Spleen (tissue), 11 donors: Measurements from ENCODE around the gene GABRG3. TPM values are rescaled to one million over a fixed set of nuclear protein-coding genes. Genes with fewer than 3 reads are reported as not detected.

Source experiments
- DNase-seq: peaks from one replicate; pipeline ENCODE4 v3.0.0-alpha.2; 2020
- H3K27ac ChIP-seq, 8 donors: fragments of 200-600 bp; sonication (generic) in 7 of 8; 1 replicate in 4 of 8; 2 replicates in 4 of 8; pipeline versions ENCODE4 v1.5.0 to v1.8.0; 2016 to 2021; ENCODE audit warnings: inconsistent platforms in 4 of 8, mild to moderate bottlenecking in 4 of 8, moderate library complexity in 1 of 8
- H3K27me3 ChIP-seq, 7 donors: fragments of 200-600 bp; sonication (generic) in 6 of 7; replicated peaks in 1 of 7; 1 replicate in 4 of 7; 2 replicates in 3 of 7; pipeline versions ENCODE4 v1.5.0 to v1.8.0; 2016 to 2021; ENCODE audit warnings: inconsistent platforms in 3 of 7, mild to moderate bottlenecking in 1 of 7
- H3K36me3 ChIP-seq, 6 donors: fragments of 200-600 bp; sonication (generic) in 5 of 6; 1 replicate in 4 of 6; 2 replicates in 2 of 6; pipeline versions ENCODE4 v1.5.0 to v1.8.0; 2016 to 2021; ENCODE audit warnings: inconsistent platforms in 2 of 6
- H3K4me1 ChIP-seq, 6 donors: fragments of 200-600 bp; sonication (generic) in 5 of 6; 1 replicate in 3 of 6; 2 replicates in 3 of 6; pipeline versions ENCODE4 v1.5.0 to v1.8.0; 2016 to 2021; ENCODE audit warnings: inconsistent platforms in 3 of 6
- H3K4me3 ChIP-seq, 8 donors: fragments of 200-600 bp; sonication (generic) in 7 of 8; 1 replicate in 4 of 8; 2 replicates in 4 of 8; pipeline versions ENCODE4 v1.5.0 to v1.8.0; 2016 to 2021; ENCODE audit warnings: inconsistent platforms in 4 of 8, mild to moderate bottlenecking in 4 of 8, moderate library complexity in 2 of 8
- H3K9me3 ChIP-seq, 8 donors: fragments of 200-600 bp; sonication (generic) in 7 of 8; 1 replicate in 4 of 8; 2 replicates in 4 of 8; pipeline versions ENCODE4 v1.5.0 to v1.8.0; 2016 to 2021; ENCODE audit warnings: inconsistent platforms in 4 of 8
- CTCF ChIP-seq, 11 experiments: fragments of 200-600 bp in 7 of 11; fragments of 450-650 bp in 4 of 11; sonication (generic) in 4 of 11; IDR thresholded peaks in 8 of 11; conservative IDR thresholded peaks in 3 of 11; 1 replicate in 7 of 11; 2 replicates in 4 of 11; pipeline versions ENCODE4 v1.4.0 to v1.8.0; 2016 to 2021; ENCODE audit warnings: antibody characterized with exemption in 11 of 11, inconsistent platforms in 4 of 11, mild to moderate bottlenecking in 1 of 11
- POLR2A ChIP-seq, 3 donors: fragments of 450-650 bp; IDR thresholded peaks; one replicate each; pipeline ENCODE4 v1.5.1; 2017; ENCODE audit warnings: antibody characterized with exemption in 3 of 3, mild to moderate bottlenecking in 1 of 3
- POLR2AphosphoS5 ChIP-seq, 3 donors: sonication (generic); formaldehyde crosslinking; IDR thresholded peaks; one replicate each; pipeline ENCODE4 v1.5.1; 2017; ENCODE audit warnings: antibody characterized with exemption in 3 of 3
- WGBS, 5 donors: extraction: QIAGEN DNeasy Blood & Tissue Kit in 3 of 5; methylation state at CpG; one replicate each; pipeline versions ENCODE4 v1.1.5 to v1.1.7; 2013 to 2018; 5-methylcytosine and 5-hydroxymethylcytosine counted together
- intact Hi-C: fragments of 100-400 bp; cut with DNase I; formaldehyde crosslinking; loops from one replicate; pipeline ENCODE4 v1.15.0; 2023; ENCODE audit warnings: low total_unique reads
- polyA plus RNA-seq, 3 donors: library from polyadenylated mRNA; stranded (reverse); fragments of 200-250 nt; gene quantifications; one replicate each; pipeline ENCODE4 v1.2.1, GENCODE V29; 2013
- total RNA-seq, 7 donors: library from RNA; depleted of rRNA in 3 of 7; stranded (reverse); fragments of >200 nt in 3 of 7; fragmentation: NEBNext Ultra II Directional in 4 of 7; extraction: Animal tissue kit (Norgen Biotek cat#: 25700) in 4 of 7; gene quantifications; one replicate each; pipeline versions ENCODE4 v1.1.0 to v1.2.1, GENCODE V29; 2016 to 2021
- donor health status: healthy with polysubstance abuse.
- donor health status: DM: no; HTN: no; CAD: no; lungs with moderate emphysema.
- donor health status: DM: no; HTN: no; CAD: no.
- donor health status: Bipolar disorder and iron deficiency.
- donor health status: healthy.
- donor health status: DM: no; HTN: no; CAD: no.
- donor health status: DM: yes; HTN: yes; CAD: no.

GABRG3 gene
- total and polyA plus RNA-seq, 10 donors: 0.14 to 19.6 (median 1.6) TPM

GRCh38 chr15:27410996-27411605 lies 440.1 kb downstream of the GABRG3 start:
- 75 to 86% (median 84%) methylated on average over 6 of the region's 6 CpGs for WGBS, 5 donors
- intact Hi-C loops: no loop called here
- TF ChIP-seq POLR2A (IDR thresholded peaks at IDR 0.05): no peak
- no peak for TF ChIP-seq POLR2AphosphoS5 (IDR thresholded peaks at IDR 0.05)
- TF ChIP-seq CTCF (IDR thresholded peaks at IDR 0.05 in 8 of 11, conservative IDR thresholded peaks at IDR 0.05 in 3 of 11): no peak
- Histone ChIP-seq H3K27ac (no peak overlapping the region), H3K4me3 (no peak overlapping the region), H3K36me3 (no peaks in the 10 kb centered on the region), H3K4me1 (no peaks in the 10 kb centered on the region), H3K27me3 (no peaks in the 10 kb centered on the region), H3K9me3 (peaks cover 0 to 19% (median 0%) of the 10 kb centered on the region in 8 donors)
- DNase-seq: no peak

- Histone ChIP-seq H3K36me3 (no peaks in the 10 kb centered on the region), H3K4me3 (no peak overlapping the region), H3K4me1 (no peaks in the 10 kb centered on the region), H3K9me3 (peaks cover 0 to 15% (median 0%) of the 10 kb centered on the region in 8 donors), H3K27me3 (no peaks in the 10 kb centered on the region), H3K27ac (no peak overlapping the region)
- intact Hi-C loops: no loop called here
- DNase-seq: no peak
- 37 to 49% (median 46%) methylated on average over 6 of the region's 6 CpGs for WGBS, 5 donors
- TF ChIP-seq POLR2A (IDR thresholded peaks at IDR 0.05): no peak
- TF ChIP-seq CTCF (IDR thresholded peaks at IDR 0.05 in 8 of 11, conservative IDR thresholded peaks at IDR 0.05 in 3 of 11): no peak
- no peak for TF ChIP-seq POLR2AphosphoS5 (IDR thresholded peaks at IDR 0.05)
Observed at GRCh38 chr15:27412415-27412814, 441.4 kb downstream of the GABRG3 start.

GRCh38 chr15:27414168-27414870 lies 443.3 kb downstream of the GABRG3 start:
- Histone ChIP-seq H3K4me3 (no peak overlapping the region), H3K27me3 (no peaks in the 10 kb centered on the region), H3K36me3 (no peaks in the 10 kb centered on the region), H3K27ac (no peak overlapping the region), H3K4me1 (no peaks in the 10 kb centered on the region), H3K9me3 (peaks cover 0 to 14% (median 0%) of the 10 kb centered on the region in 8 donors)
- 70 to 74% (median 74%) methylated on average over 7 of the region's 7 CpGs for WGBS, 5 donors
- intact Hi-C loops: no loop called here
- DNase-seq: no peak
- TF ChIP-seq POLR2AphosphoS5 (IDR thresholded peaks at IDR 0.05) (no peak), CTCF (IDR thresholded peaks at IDR 0.05 in 8 of 11, conservative IDR thresholded peaks at IDR 0.05 in 3 of 11) (no peak), POLR2A (IDR thresholded peaks at IDR 0.05) (no peak)

GRCh38 chr15:27418726-27419125 lies 447.7 kb downstream of the GABRG3 start:
- TF ChIP-seq POLR2A (IDR thresholded peaks at IDR 0.05) (no peak), POLR2AphosphoS5 (IDR thresholded peaks at IDR 0.05) (no peak), CTCF (IDR thresholded peaks at IDR 0.05 in 8 of 11, conservative IDR thresholded peaks at IDR 0.05 in 3 of 11) (no peak)
- WGBS, 5 donors: 31 to 42% (median 38%) methylated on average over 5 of the region's 5 CpGs
- intact Hi-C loops: no loop called here
- no peak for DNase-seq
- Histone ChIP-seq H3K4me1 (no peaks in the 10 kb centered on the region), H3K36me3 (no peaks in the 10 kb centered on the region), H3K4me3 (no peak overlapping the region), H3K27me3 (no peaks in the 10 kb centered on the region), H3K27ac (no peak overlapping the region), H3K9me3 (peaks cover 0 to 14% (median 0%) of the 10 kb centered on the region in 8 donors)
